ENCODE results near the gene COQ2.

DNA sequence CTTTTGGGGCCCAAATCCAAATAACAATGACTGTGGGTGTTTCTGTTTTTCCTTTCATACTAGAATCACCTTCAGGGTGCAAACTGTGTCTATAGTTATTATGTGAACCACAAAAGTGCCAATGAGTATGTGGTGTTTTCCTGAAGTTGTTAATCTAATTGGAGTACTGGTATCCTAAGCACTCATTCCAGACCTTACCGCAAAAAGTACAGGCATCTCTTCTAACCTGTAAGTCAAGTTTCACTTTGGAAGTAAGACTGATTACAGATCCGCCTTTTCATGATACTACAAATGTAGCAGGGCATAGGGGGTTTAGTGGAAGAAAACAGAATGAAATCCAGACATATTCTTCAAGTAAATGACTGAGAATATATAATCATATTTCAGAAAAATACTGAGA lies 16.1 kb downstream of the COQ2 start:
- TF ChIP-seq POLR2AphosphoS5 (IDR thresholded peaks at IDR 0.05; ENCODE audit: low read depth) (no peak), EZH2 (IDR thresholded peaks at IDR 0.05; ENCODE audit: low read depth, unreplicated experiment) (no peak), NANOG (IDR thresholded peaks at IDR 0.05; ENCODE audit: borderline replicate concordance) (no peak), JUNB (IDR thresholded peaks at IDR 0.05; ENCODE audit: unreplicated experiment) (no peak), EZH2phosphoT487 (IDR thresholded peaks at IDR 0.05; ENCODE audit: unreplicated experiment) (no peak)
- TF ChIP-seq, protein P1, sequence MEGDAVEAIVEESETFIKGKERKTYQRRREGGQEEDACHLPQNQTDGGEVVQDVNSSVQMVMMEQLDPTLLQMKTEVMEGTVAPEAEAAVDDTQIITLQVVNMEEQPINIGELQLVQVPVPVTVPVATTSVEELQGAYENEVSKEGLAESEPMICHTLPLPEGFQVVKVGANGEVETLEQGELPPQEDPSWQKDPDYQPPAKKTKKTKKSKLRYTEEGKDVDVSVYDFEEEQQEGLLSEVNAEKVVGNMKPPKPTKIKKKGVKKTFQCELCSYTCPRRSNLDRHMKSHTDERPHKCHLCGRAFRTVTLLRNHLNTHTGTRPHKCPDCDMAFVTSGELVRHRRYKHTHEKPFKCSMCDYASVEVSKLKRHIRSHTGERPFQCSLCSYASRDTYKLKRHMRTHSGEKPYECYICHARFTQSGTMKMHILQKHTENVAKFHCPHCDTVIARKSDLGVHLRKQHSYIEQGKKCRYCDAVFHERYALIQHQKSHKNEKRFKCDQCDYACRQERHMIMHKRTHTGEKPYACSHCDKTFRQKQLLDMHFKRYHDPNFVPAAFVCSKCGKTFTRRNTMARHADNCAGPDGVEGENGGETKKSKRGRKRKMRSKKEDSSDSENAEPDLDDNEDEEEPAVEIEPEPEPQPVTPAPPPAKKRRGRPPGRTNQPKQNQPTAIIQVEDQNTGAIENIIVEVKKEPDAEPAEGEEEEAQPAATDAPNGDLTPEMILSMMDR (conservative IDR thresholded peaks at IDR 0.05; ENCODE audit: low read depth in 2 of 2), result no peak
- TF ChIP-seq, protein P2, sequence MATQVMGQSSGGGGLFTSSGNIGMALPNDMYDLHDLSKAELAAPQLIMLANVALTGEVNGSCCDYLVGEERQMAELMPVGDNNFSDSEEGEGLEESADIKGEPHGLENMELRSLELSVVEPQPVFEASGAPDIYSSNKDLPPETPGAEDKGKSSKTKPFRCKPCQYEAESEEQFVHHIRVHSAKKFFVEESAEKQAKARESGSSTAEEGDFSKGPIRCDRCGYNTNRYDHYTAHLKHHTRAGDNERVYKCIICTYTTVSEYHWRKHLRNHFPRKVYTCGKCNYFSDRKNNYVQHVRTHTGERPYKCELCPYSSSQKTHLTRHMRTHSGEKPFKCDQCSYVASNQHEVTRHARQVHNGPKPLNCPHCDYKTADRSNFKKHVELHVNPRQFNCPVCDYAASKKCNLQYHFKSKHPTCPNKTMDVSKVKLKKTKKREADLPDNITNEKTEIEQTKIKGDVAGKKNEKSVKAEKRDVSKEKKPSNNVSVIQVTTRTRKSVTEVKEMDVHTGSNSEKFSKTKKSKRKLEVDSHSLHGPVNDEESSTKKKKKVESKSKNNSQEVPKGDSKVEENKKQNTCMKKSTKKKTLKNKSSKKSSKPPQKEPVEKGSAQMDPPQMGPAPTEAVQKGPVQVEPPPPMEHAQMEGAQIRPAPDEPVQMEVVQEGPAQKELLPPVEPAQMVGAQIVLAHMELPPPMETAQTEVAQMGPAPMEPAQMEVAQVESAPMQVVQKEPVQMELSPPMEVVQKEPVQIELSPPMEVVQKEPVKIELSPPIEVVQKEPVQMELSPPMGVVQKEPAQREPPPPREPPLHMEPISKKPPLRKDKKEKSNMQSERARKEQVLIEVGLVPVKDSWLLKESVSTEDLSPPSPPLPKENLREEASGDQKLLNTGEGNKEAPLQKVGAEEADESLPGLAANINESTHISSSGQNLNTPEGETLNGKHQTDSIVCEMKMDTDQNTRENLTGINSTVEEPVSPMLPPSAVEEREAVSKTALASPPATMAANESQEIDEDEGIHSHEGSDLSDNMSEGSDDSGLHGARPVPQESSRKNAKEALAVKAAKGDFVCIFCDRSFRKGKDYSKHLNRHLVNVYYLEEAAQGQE (IDR thresholded peaks at IDR 0.05; ENCODE audit: unreplicated experiment), result no peak
